GM06990 (cell line): ENCODE measurements around the gene MEIOB.

Experiments used
- DNase-seq: peaks from one replicate; pipeline ENCODE4 v3.0.0-alpha.2; 2011; ENCODE audit not compliant: insufficient read length; ENCODE audit errors: extremely low read depth
- H3K27me3 ChIP-seq: replicated peaks from 2 replicates; pipeline ENCODE4 v1.6.0; 2011; ENCODE audit warnings: low read length; ENCODE audit not compliant: control insufficient read depth, insufficient read depth
- H3K36me3 ChIP-seq: 2 replicates; pipeline ENCODE4 v1.5.1; 2011; ENCODE audit warnings: low read length; ENCODE audit not compliant: control insufficient read depth, insufficient read depth
- H3K4me3 ChIP-seq: replicated peaks from 2 replicates; pipeline ENCODE4 v1.5.1; 2011; ENCODE audit warnings: low read depth, mild to moderate bottlenecking, control low read depth, low read length
- CTCF ChIP-seq: IDR thresholded peaks from 2 replicates; pipeline ENCODE4 v1.5.1; 2011; ENCODE audit warnings: low read length, control low read depth, mild to moderate bottlenecking, inconsistent platforms; ENCODE audit not compliant: insufficient read depth, poor library complexity, severe bottlenecking

MEIOB gene

GRCh38 chr16:1914084-1914608, 42.2 kb upstream of the MEIOB start:
- Histone ChIP-seq H3K4me3 (no peak overlapping the region), H3K36me3 (no peaks in the 10 kb centered on the region), H3K27me3 (peaks cover 2% of the 10 kb centered on the region)
- TF ChIP-seq CTCF, result no peak
- DNase-seq, result no peak

- Histone ChIP-seq H3K27me3 (peaks cover 2% of the 10 kb centered on the region), H3K36me3 (no peaks in the 10 kb centered on the region), H3K4me3 (no peak overlapping the region)
- no peak for DNase-seq
- TF ChIP-seq CTCF, result no peak
Observed at GRCh38 chr16:1913327-1914083, 41.5 kb upstream of the MEIOB start.

- TF ChIP-seq CTCF, result no peak
- DNase-seq, result no peak
- peaks cover 2% of the 10 kb centered on the region for H3K27me3 ChIP-seq
- H3K36me3 ChIP-seq, result no peaks in the 10 kb centered on the region
- H3K4me3 ChIP-seq, result no peak overlapping the region
Observed at GRCh38 chr16:1912215-1912543, 40.2 kb upstream of the MEIOB start.

GRCh38 chr16:1911467-1912214, 39.7 kb upstream of the MEIOB start:
- no peak for TF ChIP-seq CTCF
- Histone ChIP-seq H3K4me3 (no peak overlapping the region), H3K36me3 (no peaks in the 10 kb centered on the region), H3K27me3 (peaks cover under 1% of the 10 kb centered on the region; the same call in 1 of the 2 replicates)
- DNase-seq, result no peak

- Histone ChIP-seq H3K4me3 (no peak overlapping the region), H3K36me3 (no peaks in the 10 kb centered on the region), H3K27me3 (peaks cover 1% of the 10 kb centered on the region; the same call in 1 of the 2 replicates)
- DNase-seq, result no peak
- no peak for TF ChIP-seq CTCF
Observed at GRCh38 chr16:1909561-1910231, 37.7 kb upstream of the MEIOB start.
